K562 (cell line): Measurements from ENCODE around the gene PRDX4. TPM values are rescaled to one million over a fixed set of nuclear protein-coding genes. Genes with fewer than 3 reads are reported as not detected.

ENCODE experiments used
- ATAC-seq: fragments of 200-7000 bp; cut with Tn5 transposase; 3 replicates; pipeline ENCODE4 v1.9.1; 2020; ENCODE audit warnings: moderate library complexity
- BruUV-seq: library from RNA; stranded (reverse); fragments of 400-500 nt; replicated peaks from 2 replicates; lab custom pipeline; 2021; lab: Mats Ljungman, UMichigan
- CTCF ChIA-PET: fragments of 300-600 bp; formaldehyde crosslinking; extraction: SDS; loops from one replicate; lab custom pipeline; 2021; ENCODE audit warnings: low intra/inter-chr PET ratio; lab: Yijun Ruan, JAX
- POLR2A ChIA-PET: fragments of 300-600, 350-650 bp; sonication (Branson Sonifier 250); formaldehyde crosslinking; extraction: SDS; loops from one replicate; lab custom pipeline; 2021; ENCODE audit warnings: antibody characterized with exemption, inconsistent platforms; lab: Yijun Ruan, JAX
- DNase-seq, 4 experiments: peaks; one replicate each; pipeline versions ENCODE4 v3.0.0 to v3.0.0-alpha.2; 2011 to 2018; ENCODE audit warnings: low spot score in 3 of 4, mixed read lengths in 3 of 4; ENCODE audit errors: extremely low read depth in 1 of 4
- FAIRE-seq: peaks from 2 replicates; lab custom pipeline; 2011; peaks lifted over from hg19 to GRCh38; lab: Jason Lieb, UNC
- H2AFZ ChIP-seq: 2 replicates; pipeline ENCODE4 v1.6.0; 2011; ENCODE audit warnings: low read depth, low read length, control low read depth, inconsistent platforms
- H3K27ac ChIP-seq: fragments of 200-600 bp; 3 replicates; pipeline ENCODE4 v1.8.0; 2011; ENCODE audit warnings: low read depth, mild to moderate bottlenecking, control low read depth, inconsistent platforms, low read length, moderate library complexity, mixed read lengths; ENCODE audit errors: extremely low read depth
- H3K27me3 ChIP-seq, 2 experiments: fragments of 300-600 bp in 1 of 2; 2 replicates in 1 of 2; 3 replicates in 1 of 2; pipeline versions ENCODE4 v1.6.0 to v1.8.0; 2011; ENCODE audit warnings: inconsistent platforms in 2 of 2, low read length in 2 of 2, mild to moderate bottlenecking in 1 of 2, mixed read lengths in 1 of 2, moderate library complexity in 1 of 2; ENCODE audit not compliant: control insufficient read depth in 2 of 2, insufficient read depth in 2 of 2
- H3K36me3 ChIP-seq: fragments of 300-600 bp; 3 replicates; pipeline ENCODE4 v1.8.0; 2011; ENCODE audit warnings: mild to moderate bottlenecking, low read length, inconsistent platforms; ENCODE audit not compliant: control insufficient read depth, insufficient read depth
- H3K4me1 ChIP-seq, 2 experiments: fragments of 200-600 bp in 1 of 2; replicated peaks in 1 of 2; 2 replicates in 1 of 2; 3 replicates in 1 of 2; pipeline versions ENCODE4 v1.5.1 to v1.8.0; 2011; ENCODE audit warnings: inconsistent platforms in 2 of 2, low read length in 2 of 2, mild to moderate bottlenecking in 1 of 2, mixed read lengths in 1 of 2, moderate library complexity in 1 of 2; ENCODE audit not compliant: control insufficient read depth in 2 of 2, insufficient read depth in 2 of 2
- H3K4me2 ChIP-seq: 2 replicates; pipeline ENCODE4 v1.6.1; 2011; ENCODE audit warnings: low read length, control low read depth, inconsistent platforms, mixed read lengths; ENCODE audit not compliant: insufficient read depth
- H3K4me3 ChIP-seq: fragments of 200-600 bp; sonication (generic), shearing (Covaris generic); 2 replicates; pipeline ENCODE4 v1.5.1; 2016; ENCODE audit warnings: control low read depth, inconsistent platforms
- H3K79me2 ChIP-seq: fragments of 200-600 bp; 3 replicates; pipeline ENCODE4 v1.8.0; 2011; ENCODE audit warnings: low read length, inconsistent platforms; ENCODE audit not compliant: control insufficient read depth, insufficient read depth
- H3K9ac ChIP-seq, 2 experiments: 2 replicates each; pipeline versions ENCODE4 v1.6.0 to v1.6.1; 2011; ENCODE audit warnings: low read depth in 2 of 2, low read length in 2 of 2, control low read depth in 1 of 2, inconsistent platforms in 1 of 2, mild to moderate bottlenecking in 1 of 2, mixed read lengths in 1 of 2; ENCODE audit not compliant: insufficient read depth in 1 of 2
- H3K9me1 ChIP-seq: one replicate; pipeline ENCODE4 v1.6.0; 2011; ENCODE audit warnings: inconsistent platforms, mild to moderate bottlenecking, low read length, moderate library complexity; ENCODE audit not compliant: control insufficient read depth, insufficient read depth
- H3K9me3 ChIP-seq: replicated peaks from 2 replicates; pipeline ENCODE4 v1.5.1; 2011; ENCODE audit warnings: low read depth, low read length, inconsistent platforms; ENCODE audit not compliant: control insufficient read depth, insufficient read depth
- H4K20me1 ChIP-seq: replicated peaks from 2 replicates; pipeline ENCODE4 v1.6.1; 2011; ENCODE audit warnings: low read length, inconsistent platforms, mixed read lengths; ENCODE audit not compliant: control insufficient read depth, insufficient read depth
- ATF3 ChIP-seq, 2 experiments: fragments of 450-650 bp in 1 of 2; sonication (generic) in 1 of 2; formaldehyde crosslinking in 1 of 2; IDR thresholded peaks in 1 of 2; conservative IDR thresholded peaks in 1 of 2; 2 replicates each; pipeline versions ENCODE4 v1.6.1 to v1.8.1; 2016 to 2023; ENCODE audit warnings: mild to moderate bottlenecking in 2 of 2, moderate library complexity in 2 of 2, inconsistent platforms in 1 of 2, missing genetic modification reagents in 1 of 2
- DDX20 ChIP-seq: fragments of 450-650 bp; IDR thresholded peaks from 2 replicates; pipeline ENCODE4 v1.6.1; 2016; ENCODE audit warnings: missing genetic modification characterization, low read depth, mild to moderate bottlenecking, missing compliant biosample characterization, moderate library complexity
- MITF ChIP-seq: IDR thresholded peaks from 2 replicates; pipeline ENCODE4 v1.6.1; 2014; ENCODE audit warnings: antibody characterized with exemption
- PKNOX1 ChIP-seq: fragments of 450-650 bp; IDR thresholded peaks from 2 replicates; pipeline ENCODE4 v1.6.1; 2016
- POU5F1 ChIP-seq: fragments of 150-350 bp; IDR thresholded peaks from 2 replicates; pipeline ENCODE4 v1.6.1; 2014; ENCODE audit warnings: borderline replicate concordance, low read length, low read depth, mild to moderate bottlenecking; ENCODE audit not compliant: partially characterized antibody
- PTBP1 ChIP-seq: fragments of 200-400 bp; formaldehyde crosslinking; IDR thresholded peaks from 2 replicates; pipeline ENCODE4 v1.6.1; 2017; ENCODE audit warnings: low read depth, low read length
- SMAD4 ChIP-seq: fragments of 250-450 bp; sonication (Bioruptor Pico); conservative IDR thresholded peaks from 2 replicates; pipeline ENCODE4 v1.8.0; 2021; ENCODE audit warnings: inconsistent platforms, mild to moderate bottlenecking, moderate library complexity
- ZNF174 ChIP-seq: fragments of 250-450 bp; sonication (Bioruptor Pico); IDR thresholded peaks from 2 replicates; pipeline ENCODE4 v1.4.0; 2020; ENCODE audit warnings: mild to moderate bottlenecking
- ZNF398 ChIP-seq: fragments of 250-450 bp; sonication (Bioruptor Pico); IDR thresholded peaks from 2 replicates; pipeline ENCODE4 v1.8.0; 2021; ENCODE audit warnings: moderate library complexity, mild to moderate bottlenecking, inconsistent platforms
- ZNF511 ChIP-seq: sonication (generic); formaldehyde crosslinking; IDR thresholded peaks from 2 replicates; pipeline ENCODE4 v1.8.0; 2022; ENCODE audit warnings: mild to moderate bottlenecking, missing genetic modification reagents
- WGBS: fragments of 100-300 bp; shearing (Covaris generic); methylation state at CpG from one replicate; pipeline ENCODE4 v1.1.6; 2016; ENCODE audit warnings: low coverage, mixed read lengths; ENCODE audit not compliant: insufficient coverage; ENCODE audit errors: missing lambda C conversion rate; 5-methylcytosine and 5-hydroxymethylcytosine counted together
- in situ Hi-C: fragments of 300-500 bp; cut with MboI; formaldehyde crosslinking; loops from 4 replicates; pipeline ENCODE4 v1.15.0; 2018; ENCODE audit warnings: inconsistent platforms, mixed read lengths
- intact Hi-C: fragments of 100-400 bp; cut with micrococcal nuclease; formaldehyde crosslinking; loops from 2 replicates; pipeline ENCODE4 v1.14.2; 2022
- polyA plus RNA-seq, 8 experiments: library from polyadenylated mRNA; depleted of rRNA in 4 of 8; stranded (reverse) in 5 of 8; unstranded in 3 of 8; fragments of >200 nt; fragmentation: Nextera tagmentation in 2 of 8; fragmentation: Illumina TruSeq in 1 of 8; extraction: Ambion mirVana in 2 of 8; extraction: Trizol in 1 of 8; gene quantifications; 2 replicates each; pipeline versions ENCODE4 v1.2.1 to v1.2.3, GENCODE V29; 2011 to 2014; ENCODE audit warnings: inconsistent platforms in 1 of 8, missing spikeins in 1 of 8
- total RNA-seq, 7 experiments: library from RNA; depleted of rRNA in 6 of 7; stranded (reverse); fragments of >200 nt in 6 of 7; fragmentation: Illumina TruSeq in 2 of 7; extraction: Trizol in 2 of 7; gene quantifications; 2 replicates each; pipeline versions ENCODE4 v1.2.1 to v1.2.3, GENCODE V29; 2011 to 2021; ENCODE audit warnings: low replicate concordance in 1 of 7

PRDX4 gene
- total and polyA plus RNA-seq, 9 of the 15 experiments (the other 6 are each of a cell fraction or from before 2014, with no cell fraction given), result 28.6 to 253 (median 153) TPM

- no peak for ATAC-seq
- no peak for TF ChIP-seq POU5F1
- TF ChIP-seq PKNOX1, result no peak
- no peak for TF ChIP-seq SMAD4
- no peak for TF ChIP-seq MITF
- no peak for TF ChIP-seq ZNF174 (CRISPR knock-in tag)
- TF ChIP-seq PTBP1, result no peak
- TF ChIP-seq DDX20 (tag), result no peak
- TF ChIP-seq ZNF511 (CRISPR knock-in tag), result no peak
- no peak for TF ChIP-seq ZNF398
- no peak for TF ChIP-seq ATF3 (IDR thresholded peaks at IDR 0.05)
- no peak for TF ChIP-seq ATF3 (CRISPR knock-in tag; conservative IDR thresholded peaks at IDR 0.05)
- DNase-seq, result no peak
- no peak for FAIRE-seq
- Histone ChIP-seq H4K20me1 (no peaks in the 10 kb centered on the region), H3K9ac (no peak overlapping the region), H3K4me2 (no peak overlapping the region), H3K79me2 (no peaks in the 10 kb centered on the region), H3K4me1 (no peaks in the 10 kb centered on the region), H3K9me3 (no peaks in the 10 kb centered on the region), H3K27ac (no peak overlapping the region), H3K36me3 (peaks cover 44% of the 10 kb centered on the region), H3K4me3 (no peak overlapping the region), H3K27me3 (no peaks in the 10 kb centered on the region), H2AFZ (no peak overlapping the region), H3K9me1 (no peaks in the 10 kb centered on the region)
- 89% methylated on average over 3 of the region's 3 CpGs for WGBS
- ChIA-PET CTCF (no interaction called here), POLR2A (interaction anchor here (0.7 kb wide), 1 partner anchor 27 kb away, joined by 4 read pairs; no protein-coding TSS in a partner anchor)
- no TSS peak for BruUV-seq
- in situ Hi-C loops (no loop called here), intact Hi-C loops (no loop called here)
Measured at GRCh38 chrX:23727206-23727605, 59.9 kb downstream of the PRDX4 start.
